HepG2 (cell line): ENCODE results near the gene PHF21B. TPM values are rescaled to one million over a fixed set of nuclear protein-coding genes. Genes with fewer than 3 reads are reported as not detected.

Experiments used
- ATAC-seq: fragments of 200-7000 bp; cut with Tn5 transposase; 3 replicates; pipeline ENCODE4 v1.9.1; 2020; ENCODE audit warnings: mild to moderate bottlenecking, moderate library complexity
- BruUV-seq: library from RNA; stranded (reverse); fragments of 400-500 nt; replicated peaks from 2 replicates; lab custom pipeline; 2021; lab: Mats Ljungman, UMichigan
- CTCF ChIA-PET: fragments of 300-600 bp; formaldehyde crosslinking; extraction: SDS; loops from one replicate; lab custom pipeline; 2021; ENCODE audit warnings: low total read pairs, inconsistent platforms, low intra/inter-chr PET ratio; lab: Yijun Ruan, JAX
- POLR2A ChIA-PET: fragments of 350-600 bp; sonication (Branson Sonifier 250); formaldehyde crosslinking; loops from one replicate; lab custom pipeline; 2020; ENCODE audit warnings: antibody characterized with exemption, inconsistent platforms; lab: Yijun Ruan, JAX
- DNase-seq: peaks from one replicate; pipeline ENCODE4 v3.0.0-alpha.2; 2015; ENCODE audit warnings: low spot score
- FAIRE-seq: peaks from 3 replicates; lab custom pipeline; 2011; peaks lifted over from hg19 to GRCh38; lab: Jason Lieb, UNC
- H2AFZ ChIP-seq: one replicate; pipeline ENCODE4 v1.6.1; 2011; ENCODE audit warnings: low read length, inconsistent platforms
- H3K27ac ChIP-seq: fragments of 300-600 bp; 3 replicates; pipeline ENCODE4 v1.8.0; 2011; ENCODE audit warnings: mixed run types, mild to moderate bottlenecking, mixed read lengths, low read length, inconsistent platforms; ENCODE audit not compliant: insufficient read depth; ENCODE audit errors: extremely low read length
- H3K27me3 ChIP-seq, 2 experiments: fragments of 200-600 bp in 1 of 2; 2 replicates in 1 of 2; 3 replicates in 1 of 2; pipeline versions ENCODE4 v1.6.0 to v1.8.0; 2011; ENCODE audit warnings: low read length in 2 of 2, mild to moderate bottlenecking in 2 of 2, moderate library complexity in 2 of 2, inconsistent platforms in 1 of 2; ENCODE audit not compliant: insufficient read depth in 2 of 2, control insufficient read depth in 1 of 2
- H3K36me3 ChIP-seq, 2 experiments: fragments of 200-600 bp in 1 of 2; replicated peaks in 1 of 2; 2 replicates in 1 of 2; 3 replicates in 1 of 2; pipeline versions ENCODE4 v1.5.1 to v1.8.0; 2011; ENCODE audit warnings: low read length in 2 of 2, inconsistent platforms in 1 of 2; ENCODE audit not compliant: insufficient read depth in 2 of 2, control insufficient read depth in 1 of 2
- H3K4me1 ChIP-seq: 2 replicates; pipeline ENCODE4 v1.5.1; 2012; ENCODE audit warnings: low read length, inconsistent platforms; ENCODE audit not compliant: insufficient read depth
- H3K4me2 ChIP-seq: 2 replicates; pipeline ENCODE4 v1.6.0; 2011; ENCODE audit warnings: low read depth, low read length, inconsistent platforms
- H3K4me3 ChIP-seq, 3 experiments: fragments of 200-600 bp in 1 of 3; sonication (generic), shearing (Covaris generic) in 1 of 3; replicated peaks in 1 of 3; 2 replicates each; pipeline ENCODE4 v1.5.1; 2011 to 2016; ENCODE audit warnings: low read length in 3 of 3, inconsistent platforms in 2 of 3, low read depth in 2 of 3, mild to moderate bottlenecking in 2 of 3, control low read depth in 1 of 3, mixed read lengths in 1 of 3; ENCODE audit not compliant: insufficient read depth in 1 of 3
- H3K79me2 ChIP-seq: one replicate; pipeline ENCODE4 v1.6.1; 2011; ENCODE audit warnings: low read length, inconsistent platforms; ENCODE audit not compliant: insufficient read depth
- H3K9ac ChIP-seq: 2 replicates; pipeline ENCODE4 v1.6.0; 2011; ENCODE audit warnings: mild to moderate bottlenecking, low read depth, low read length, inconsistent platforms; ENCODE audit not compliant: insufficient read depth
- H3K9me3 ChIP-seq: 2 replicates; pipeline ENCODE4 v1.5.1; 2012; ENCODE audit warnings: mild to moderate bottlenecking, low read length
- H4K20me1 ChIP-seq: 2 replicates; pipeline ENCODE4 v1.6.0; 2011; ENCODE audit warnings: inconsistent platforms, mild to moderate bottlenecking, low read length, moderate library complexity; ENCODE audit not compliant: insufficient read depth
- CENPX ChIP-seq: sonication (generic); formaldehyde crosslinking; IDR thresholded peaks from 2 replicates; pipeline ENCODE4 v1.9.0; 2021; ENCODE audit warnings: mild to moderate bottlenecking, missing genetic modification reagents, moderate library complexity
- DMTF1 ChIP-seq: sonication (generic); formaldehyde crosslinking; IDR thresholded peaks from 2 replicates; pipeline ENCODE4 v1.4.0; 2020; ENCODE audit warnings: mild to moderate bottlenecking, missing genetic modification reagents
- FOXM1 ChIP-seq: sonication (generic); formaldehyde crosslinking; IDR thresholded peaks from 2 replicates; pipeline ENCODE4 v1.5.0; 2020; ENCODE audit warnings: missing genetic modification reagents
- PPARG ChIP-seq: conservative IDR thresholded peaks from 2 replicates; pipeline ENCODE4 v1.6.1; 2016; ENCODE audit warnings: missing biosample characterization, missing genetic modification reagents
- SAFB2 ChIP-seq: sonication (generic); formaldehyde crosslinking; IDR thresholded peaks from 2 replicates; pipeline ENCODE4 v1.5.1; 2020; ENCODE audit warnings: missing genetic modification reagents, low read depth, mild to moderate bottlenecking, borderline replicate concordance
- SKI ChIP-seq: fragments of 450-650 bp; IDR thresholded peaks from one replicate; pipeline ENCODE4 v1.6.1; 2018; ENCODE audit warnings: mild to moderate bottlenecking; ENCODE audit not compliant: partially characterized antibody
- STAT5B ChIP-seq: sonication (generic); formaldehyde crosslinking; IDR thresholded peaks from 2 replicates; pipeline ENCODE4 v1.4.0; 2020; ENCODE audit warnings: missing genetic modification reagents
- ZFP36 ChIP-seq: fragments of 150-350 bp; IDR thresholded peaks from 2 replicates; pipeline ENCODE4 v1.6.1; 2018; ENCODE audit warnings: borderline replicate concordance, low read length, low read depth; ENCODE audit not compliant: partially characterized antibody
- ZNF556 ChIP-seq: sonication (generic); formaldehyde crosslinking; IDR thresholded peaks from 2 replicates; pipeline ENCODE4 v1.4.0; 2020; ENCODE audit warnings: mild to moderate bottlenecking, missing genetic modification reagents, borderline replicate concordance
- ZNF709 ChIP-seq: sonication (generic); formaldehyde crosslinking; IDR thresholded peaks from 2 replicates; pipeline ENCODE4 v1.5.0; 2020; ENCODE audit warnings: mild to moderate bottlenecking, missing genetic modification reagents
- ZSCAN21 ChIP-seq: sonication (generic); formaldehyde crosslinking; IDR thresholded peaks from 2 replicates; pipeline ENCODE4 v1.8.0; 2022; ENCODE audit warnings: mild to moderate bottlenecking, missing genetic modification reagents, moderate library complexity, borderline replicate concordance
- WGBS: methylation state at CpG from one replicate; pipeline ENCODE4 v1.1.6; 2017; ENCODE audit warnings: low lambda C conversion rate; 5-methylcytosine and 5-hydroxymethylcytosine counted together
- in situ Hi-C: cut with HindIII; loops from 2 replicates; pipeline ENCODE4 v1.10.0; 2017; ENCODE audit warnings: low pct_unique_long_range_greater_than_20kb; ENCODE audit not compliant: extremely low pct_ligation_motif_present
- intact Hi-C: fragments of 100-400 bp; cut with micrococcal nuclease; formaldehyde crosslinking; loops from one replicate; pipeline ENCODE4 v1.10.0; 2022; ENCODE audit not compliant: unreplicated experiment
- polyA plus RNA-seq, 8 experiments: library from polyadenylated mRNA; depleted of rRNA in 3 of 8; stranded (reverse) in 7 of 8; unstranded in 1 of 8; fragments of >200 nt; fragmentation: Illumina TruSeq in 4 of 8; extraction: Trizol in 4 of 8; gene quantifications; 2 replicates each; pipeline versions ENCODE4 v1.2.1 to v1.2.3, GENCODE V29; 2011 to 2016; ENCODE audit warnings: low read depth in 4 of 8, missing spikeins in 1 of 8, mixed read lengths in 1 of 8; ENCODE audit not compliant: insufficient read depth in 1 of 8
- total RNA-seq, 5 experiments: library from RNA; depleted of rRNA; stranded (reverse); fragments of >200 nt; fragmentation: Illumina TruSeq; extraction: Trizol; gene quantifications; 2 replicates each; pipeline ENCODE4 v1.2.3, GENCODE V29; 2016; ENCODE audit warnings: low read depth in 1 of 5
- TF ChIP-seq, protein P1 (sequence below): sonication (generic); formaldehyde crosslinking; IDR thresholded peaks from 2 replicates; pipeline ENCODE4 v1.4.0; 2020; ENCODE audit warnings: mild to moderate bottlenecking, low read depth, missing genetic modification reagents
- TF ChIP-seq, protein P2 (sequence below): fragments of 450-650 bp; IDR thresholded peaks from 2 replicates; pipeline ENCODE4 v1.6.1; 2017
- TF ChIP-seq, protein P3 (sequence below): sonication (generic); formaldehyde crosslinking; IDR thresholded peaks from 2 replicates; pipeline ENCODE4 v1.5.0; 2020; ENCODE audit warnings: missing genetic modification reagents

PHF21B gene
- total and polyA plus RNA-seq, 2 of the 13 experiments (the other 11 are each of a cell fraction or from before 2014, with no cell fraction given), result not detected

GRCh38 chr22:44901301-44901700, 108.5 kb downstream of the PHF21B start:
- Histone ChIP-seq H3K27me3 (peaks cover 0 to 15% of the 10 kb centered on the region in 2 experiments; a peak in 2 of 5 replicates), H3K4me3 (no peak overlapping the region), H3K9me3 (peaks cover 25% of the 10 kb centered on the region)
- CTCF ChIA-PET, result no interaction called here
- WGBS, result 7% methylated on average over 2 of the region's 2 CpGs
- TF ChIP-seq DMTF1 (no peak), ZNF709 (CRISPR knock-in tag) (no peak), STAT5B (CRISPR knock-in tag) (no peak), ZNF556 (CRISPR knock-in tag) (no peak)
- TF ChIP-seq, protein P1, sequence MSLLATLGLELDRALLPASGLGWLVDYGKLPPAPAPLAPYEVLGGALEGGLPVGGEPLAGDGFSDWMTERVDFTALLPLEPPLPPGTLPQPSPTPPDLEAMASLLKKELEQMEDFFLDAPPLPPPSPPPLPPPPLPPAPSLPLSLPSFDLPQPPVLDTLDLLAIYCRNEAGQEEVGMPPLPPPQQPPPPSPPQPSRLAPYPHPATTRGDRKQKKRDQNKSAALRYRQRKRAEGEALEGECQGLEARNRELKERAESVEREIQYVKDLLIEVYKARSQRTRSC (CRISPR knock-in tag), result no peak
- TF ChIP-seq, all 625 proteins: peak for 0
- Histone ChIP-seq H3K79me2 (no peaks in the 10 kb centered on the region), H4K20me1 (no peaks in the 10 kb centered on the region), H3K4me2 (no peak overlapping the region), H2AFZ (no peak overlapping the region), H3K27ac (no peak overlapping the region), H3K4me1 (no peaks in the 10 kb centered on the region), H3K9ac (no peak overlapping the region), H3K36me3 (no peaks in the 10 kb centered on the region)
- no peak for FAIRE-seq
- DNase-seq, result no peak
- in situ Hi-C loops, result no loop called here
- intact Hi-C loops, result no loop called here
- POLR2A ChIA-PET, result no interaction called here
- BruUV-seq, result no TSS peak
- no peak for ATAC-seq

GRCh38 chr22:44898236-44898635, 111.6 kb downstream of the PHF21B start:
- TF ChIP-seq CENPX (CRISPR knock-in tag), result no peak
- TF ChIP-seq ZSCAN21 (CRISPR knock-in tag), result no peak
- TF ChIP-seq, protein P2, sequence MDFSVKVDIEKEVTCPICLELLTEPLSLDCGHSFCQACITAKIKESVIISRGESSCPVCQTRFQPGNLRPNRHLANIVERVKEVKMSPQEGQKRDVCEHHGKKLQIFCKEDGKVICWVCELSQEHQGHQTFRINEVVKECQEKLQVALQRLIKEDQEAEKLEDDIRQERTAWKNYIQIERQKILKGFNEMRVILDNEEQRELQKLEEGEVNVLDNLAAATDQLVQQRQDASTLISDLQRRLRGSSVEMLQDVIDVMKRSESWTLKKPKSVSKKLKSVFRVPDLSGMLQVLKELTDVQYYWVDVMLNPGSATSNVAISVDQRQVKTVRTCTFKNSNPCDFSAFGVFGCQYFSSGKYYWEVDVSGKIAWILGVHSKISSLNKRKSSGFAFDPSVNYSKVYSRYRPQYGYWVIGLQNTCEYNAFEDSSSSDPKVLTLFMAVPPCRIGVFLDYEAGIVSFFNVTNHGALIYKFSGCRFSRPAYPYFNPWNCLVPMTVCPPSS, result no peak
- TF ChIP-seq SAFB2 (CRISPR knock-in tag), result no peak
- no peak for TF ChIP-seq SKI
- TF ChIP-seq, protein P3, sequence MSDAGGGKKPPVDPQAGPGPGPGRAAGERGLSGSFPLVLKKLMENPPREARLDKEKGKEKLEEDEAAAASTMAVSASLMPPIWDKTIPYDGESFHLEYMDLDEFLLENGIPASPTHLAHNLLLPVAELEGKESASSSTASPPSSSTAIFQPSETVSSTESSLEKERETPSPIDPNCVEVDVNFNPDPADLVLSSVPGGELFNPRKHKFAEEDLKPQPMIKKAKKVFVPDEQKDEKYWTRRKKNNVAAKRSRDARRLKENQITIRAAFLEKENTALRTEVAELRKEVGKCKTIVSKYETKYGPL (CRISPR knock-in tag), result no peak
- TF ChIP-seq FOXM1 (CRISPR knock-in tag), result no peak
- no peak for TF ChIP-seq ZFP36
- TF ChIP-seq PPARG, result no peak
- POLR2A ChIA-PET, result no interaction called here
- in situ Hi-C loops (no loop called here), intact Hi-C loops (no loop called here)
- no peak overlapping the region for H2AFZ ChIP-seq
- no TSS peak for BruUV-seq
- H3K4me1 ChIP-seq, result no peaks in the 10 kb centered on the region
- CTCF ChIA-PET, result no interaction called here
- no peaks in the 10 kb centered on the region for H4K20me1 ChIP-seq
- FAIRE-seq (no peak), ATAC-seq (no peak), DNase-seq (no peak)
- H3K79me2 ChIP-seq, result no peaks in the 10 kb centered on the region
- peaks cover 3 to 21% of the 10 kb centered on the region in 2 experiments; a peak in 4 of 5 replicates for H3K27me3 ChIP-seq
- no peak overlapping the region for H3K4me2 ChIP-seq
- H3K9ac ChIP-seq, result no peak overlapping the region
- no peak overlapping the region for H3K4me3 ChIP-seq
- H3K36me3 ChIP-seq, result no peaks in the 10 kb centered on the region
- peaks cover 25% of the 10 kb centered on the region for H3K9me3 ChIP-seq
- no peak overlapping the region for H3K27ac ChIP-seq
- WGBS, result 9% methylated on average over 6 of the region's 6 CpGs
